Measurements from ENCODE around the gene CELSR2. TPM values are rescaled to one million over a fixed set of nuclear protein-coding genes. Genes with fewer than 3 reads are reported as not detected.

The CELSR2 gene
- total and polyA plus RNA-seq, 2 experiments from 2014 or later = 6.1 to 12.9 TPM

DNA sequence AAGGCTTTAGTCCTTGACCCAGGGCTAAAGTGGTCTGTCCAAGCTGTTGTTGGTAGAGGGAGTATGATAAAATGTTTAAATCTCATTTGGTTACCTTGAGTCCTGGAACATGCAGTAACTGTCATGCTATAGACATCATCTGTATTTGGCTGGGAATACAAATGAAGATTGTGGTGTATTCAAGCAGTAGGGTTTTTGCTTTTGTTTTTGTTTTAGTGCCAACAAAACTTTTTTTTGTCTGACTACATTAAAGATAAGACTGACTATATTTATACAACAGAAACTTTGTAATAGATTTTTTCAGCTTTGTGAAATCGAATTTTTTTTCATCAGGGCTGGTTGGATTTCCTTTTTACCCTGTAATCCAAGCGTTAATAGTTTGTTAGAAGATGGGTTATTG, 43.0 kb upstream of the CELSR2 start:
- no peak overlapping the region for H3K27ac ChIP-seq
- TF ChIP-seq, protein P1, sequence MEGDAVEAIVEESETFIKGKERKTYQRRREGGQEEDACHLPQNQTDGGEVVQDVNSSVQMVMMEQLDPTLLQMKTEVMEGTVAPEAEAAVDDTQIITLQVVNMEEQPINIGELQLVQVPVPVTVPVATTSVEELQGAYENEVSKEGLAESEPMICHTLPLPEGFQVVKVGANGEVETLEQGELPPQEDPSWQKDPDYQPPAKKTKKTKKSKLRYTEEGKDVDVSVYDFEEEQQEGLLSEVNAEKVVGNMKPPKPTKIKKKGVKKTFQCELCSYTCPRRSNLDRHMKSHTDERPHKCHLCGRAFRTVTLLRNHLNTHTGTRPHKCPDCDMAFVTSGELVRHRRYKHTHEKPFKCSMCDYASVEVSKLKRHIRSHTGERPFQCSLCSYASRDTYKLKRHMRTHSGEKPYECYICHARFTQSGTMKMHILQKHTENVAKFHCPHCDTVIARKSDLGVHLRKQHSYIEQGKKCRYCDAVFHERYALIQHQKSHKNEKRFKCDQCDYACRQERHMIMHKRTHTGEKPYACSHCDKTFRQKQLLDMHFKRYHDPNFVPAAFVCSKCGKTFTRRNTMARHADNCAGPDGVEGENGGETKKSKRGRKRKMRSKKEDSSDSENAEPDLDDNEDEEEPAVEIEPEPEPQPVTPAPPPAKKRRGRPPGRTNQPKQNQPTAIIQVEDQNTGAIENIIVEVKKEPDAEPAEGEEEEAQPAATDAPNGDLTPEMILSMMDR (IDR thresholded peaks at IDR 0.05; ENCODE audit: low read depth, low read length) = no peak
- H3K36me3 ChIP-seq = no peaks in the 10 kb centered on the region
- H3K4me3 ChIP-seq = no peak overlapping the region
- peaks cover 5% of the 10 kb centered on the region for H3K4me1 ChIP-seq (ENCODE audit: low read depth)
- H3K27me3 ChIP-seq = no peaks in the 10 kb centered on the region
- no peaks in the 10 kb centered on the region for H3K9me3 ChIP-seq (ENCODE audit: low read depth)
- DNase-seq (ENCODE audit: low read depth in 1 of 2, low spot score in 1 of 2) = no peak

DNA sequence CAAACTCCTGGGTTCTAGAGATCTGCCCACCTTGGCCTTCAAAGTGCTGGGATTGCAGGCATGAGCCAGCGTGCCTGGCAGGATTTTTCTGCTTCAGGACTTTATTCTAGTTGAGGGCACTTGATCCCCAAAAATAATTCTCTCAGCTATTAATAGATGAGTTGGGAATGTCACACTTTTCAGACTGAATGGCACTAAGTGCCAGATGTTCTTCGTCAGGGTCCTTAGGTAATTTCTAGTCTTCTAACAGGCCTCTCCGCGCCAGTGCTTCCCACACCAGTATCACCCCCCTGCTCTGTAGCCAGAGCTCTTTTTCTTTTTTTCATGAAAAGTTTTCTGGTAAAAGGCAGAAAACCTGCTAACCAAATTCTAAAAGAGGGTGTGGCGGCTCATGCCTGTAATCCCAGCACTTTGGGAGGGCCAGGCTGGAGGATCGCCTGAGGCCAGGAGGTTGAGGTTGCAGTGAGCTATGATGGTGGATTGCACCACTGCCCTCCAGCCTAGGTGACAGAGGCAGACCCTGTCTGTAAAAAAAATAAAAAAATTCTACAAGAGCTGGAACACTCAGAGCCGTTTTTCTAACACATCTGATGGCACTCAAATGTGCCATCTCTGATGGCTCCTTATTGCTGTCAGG, 41.8 kb upstream of the CELSR2 start:
- H3K9me3 ChIP-seq (ENCODE audit: low read depth) = no peaks in the 10 kb centered on the region
- no peaks in the 10 kb centered on the region for H3K36me3 ChIP-seq
- H3K27me3 ChIP-seq = no peaks in the 10 kb centered on the region
- TF ChIP-seq, protein P1 (IDR thresholded peaks at IDR 0.05; ENCODE audit: low read depth, low read length) = no peak
- DNase-seq (ENCODE audit: low read depth in 1 of 2, low spot score in 1 of 2) = no peak
- H3K4me1 ChIP-seq (ENCODE audit: low read depth) = peaks cover 5% of the 10 kb centered on the region
- H3K4me3 ChIP-seq = no peak overlapping the region
- no peak overlapping the region for H3K27ac ChIP-seq

DNA sequence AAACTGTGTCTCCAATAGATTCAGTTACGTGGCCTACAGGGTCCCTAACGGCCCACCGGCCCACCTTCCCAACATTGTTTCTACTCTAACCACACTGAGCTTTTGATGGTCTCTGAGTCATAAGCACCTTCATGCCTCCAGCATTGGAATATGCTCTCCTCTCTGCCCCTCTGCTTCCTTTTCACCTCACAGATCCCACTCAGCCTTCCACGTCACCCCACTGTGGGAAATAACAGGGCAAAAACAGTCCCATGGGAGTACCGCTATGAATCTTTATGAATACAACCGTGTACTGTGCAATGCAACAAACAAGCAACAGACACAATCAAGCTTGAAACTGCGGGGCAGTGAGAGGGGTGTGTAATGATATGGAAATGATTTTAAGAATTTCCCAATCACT, 40.9 kb upstream of the CELSR2 start:
- peak in 1 of 2 donors; percentile 22 for DNase-seq (ENCODE audit: low read depth in 1 of 2, low spot score in 1 of 2)
- Histone ChIP-seq H3K27me3 (no peaks in the 10 kb centered on the region), H3K4me1 (ENCODE audit: low read depth) (peaks cover 5% of the 10 kb centered on the region), H3K4me3 (no peak overlapping the region), H3K9me3 (ENCODE audit: low read depth) (no peaks in the 10 kb centered on the region), H3K36me3 (no peaks in the 10 kb centered on the region), H3K27ac (no peak overlapping the region)
- TF ChIP-seq, protein P1 (IDR thresholded peaks at IDR 0.05; ENCODE audit: low read depth, low read length) = no peak

DNA sequence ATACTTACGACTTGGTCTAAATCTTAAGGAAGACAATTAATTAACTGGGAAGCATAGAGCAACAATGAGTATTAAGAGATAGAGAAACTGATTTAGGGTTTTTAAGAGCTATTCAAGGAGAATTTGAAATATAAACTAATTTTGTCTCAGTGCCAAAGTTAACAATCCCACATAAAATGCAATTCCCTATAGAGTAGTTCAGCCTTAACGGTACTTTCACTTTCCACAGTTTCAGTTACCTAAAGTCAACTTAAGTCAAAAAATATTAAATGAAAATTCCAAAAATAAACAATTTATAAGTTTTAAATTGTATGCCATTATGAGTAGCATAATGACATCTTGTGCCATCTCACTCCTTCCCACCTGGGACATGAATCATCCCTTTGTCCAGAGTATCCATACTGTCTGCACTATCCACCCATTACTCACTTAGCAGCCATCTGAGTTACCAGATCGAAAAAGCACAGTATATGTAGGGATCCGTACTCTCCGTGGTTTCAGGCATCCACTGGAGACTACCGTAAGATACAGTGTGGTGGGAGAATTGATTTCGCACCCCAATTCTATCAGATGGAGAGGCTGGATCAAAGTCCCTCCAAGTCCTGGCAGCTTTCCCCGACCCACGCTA, 40.4 kb upstream of the CELSR2 start:
- peak in 1 of 2 donors; percentile 25 for DNase-seq (ENCODE audit: low read depth in 1 of 2, low spot score in 1 of 2)
- no peaks in the 10 kb centered on the region for H3K27me3 ChIP-seq
- no peaks in the 10 kb centered on the region for H3K9me3 ChIP-seq (ENCODE audit: low read depth)
- no peaks in the 10 kb centered on the region for H3K36me3 ChIP-seq
- no peak overlapping the region for H3K27ac ChIP-seq
- H3K4me3 ChIP-seq = no peak overlapping the region
- peaks cover 5% of the 10 kb centered on the region for H3K4me1 ChIP-seq (ENCODE audit: low read depth)
- TF ChIP-seq, protein P1 (IDR thresholded peaks at IDR 0.05; ENCODE audit: low read depth, low read length) = no peak

DNA sequence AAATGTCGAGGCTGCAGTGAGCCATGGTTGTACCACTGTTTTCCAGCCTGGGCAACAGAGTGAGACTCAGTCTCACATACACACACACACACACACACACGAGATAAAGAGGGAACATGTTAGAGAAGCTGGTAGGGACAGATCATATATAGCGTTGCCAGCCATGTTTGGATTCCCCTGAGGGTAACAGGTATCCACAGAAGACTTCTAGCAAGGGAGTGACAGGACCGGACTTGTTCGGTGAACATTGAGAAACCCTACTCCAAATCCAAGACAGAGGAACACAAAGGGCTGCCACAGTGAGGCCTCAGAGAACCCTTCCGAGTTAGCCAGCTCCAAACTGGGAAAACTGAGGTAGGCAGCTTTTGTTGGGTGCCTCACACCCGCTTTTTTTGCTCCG, 39.3 kb upstream of the CELSR2 start:
- TF ChIP-seq, protein P1 (IDR thresholded peaks at IDR 0.05; ENCODE audit: low read depth, low read length) = no peak
- Histone ChIP-seq H3K4me1 (ENCODE audit: low read depth) (peaks cover 9% of the 10 kb centered on the region), H3K4me3 (no peak overlapping the region), H3K27ac (no peak overlapping the region), H3K9me3 (ENCODE audit: low read depth) (no peaks in the 10 kb centered on the region), H3K36me3 (no peaks in the 10 kb centered on the region), H3K27me3 (no peaks in the 10 kb centered on the region)
- DNase-seq (ENCODE audit: low read depth in 1 of 2, low spot score in 1 of 2) = no peak

Data from cardiac muscle cell (in vitro differentiated cells and primary cell).